Muscle of leg (tissue), 11 donors: ENCODE measurements around the gene SLC25A48. TPM values are rescaled to one million over a fixed set of nuclear protein-coding genes. Genes with fewer than 3 reads are reported as not detected.

ENCODE experiments used
- DNase-seq: peaks from one replicate; pipeline ENCODE4 v3.0.0; 2013
- H3K27ac ChIP-seq: one replicate; pipeline ENCODE4 v1.5.1; 2013; ENCODE audit warnings: mild to moderate bottlenecking, low read length, control low read depth
- H3K27me3 ChIP-seq: one replicate; pipeline ENCODE4 v1.6.1; 2013; ENCODE audit warnings: low read length; ENCODE audit not compliant: control insufficient read depth, insufficient read depth
- H3K36me3 ChIP-seq: one replicate; pipeline ENCODE4 v1.6.1; 2013; ENCODE audit warnings: low read length; ENCODE audit not compliant: control insufficient read depth, insufficient read depth
- H3K4me1 ChIP-seq: one replicate; pipeline ENCODE4 v1.6.1; 2013; ENCODE audit warnings: low read length; ENCODE audit not compliant: control insufficient read depth, insufficient read depth
- H3K4me3 ChIP-seq: one replicate; pipeline ENCODE4 v1.5.1; 2013; ENCODE audit warnings: low read length, control low read depth
- H3K9me3 ChIP-seq: replicated peaks from 2 replicates; pipeline ENCODE4 v1.6.1; 2013; ENCODE audit warnings: low read depth, low read length; ENCODE audit not compliant: control insufficient read depth
- WGBS: methylation state at CpG from one replicate; pipeline ENCODE4 v1.1.5; 2013; ENCODE audit warnings: missing lambda C conversion rate; ENCODE audit not compliant: insufficient coverage; 5-methylcytosine and 5-hydroxymethylcytosine counted together
- polyA plus RNA-seq, 8 donors: library from polyadenylated mRNA; unstranded; fragments of 120-200 nt; gene quantifications; one replicate each; pipeline versions ENCODE4 v1.2.1 to v1.2.3, GENCODE V29; 2013; ENCODE audit warnings: inconsistent platforms in 1 of 8, low replicate concordance in 1 of 8; ENCODE audit not compliant: insufficient read length in 8 of 8, insufficient read depth in 1 of 8
- total RNA-seq: library from RNA; stranded (reverse); fragments of 120-200 nt; gene quantifications from one replicate; pipeline ENCODE4 v1.2.4, GENCODE V29; 2013

SLC25A48 gene
- total and polyA plus RNA-seq, 9 donors = 0.18 to 1.7 (median 0.46) TPM

- Histone ChIP-seq H3K4me1 (peaks cover 3% of the 10 kb centered on the region), H3K4me3 (no peak overlapping the region), H3K27ac (no peak overlapping the region), H3K9me3 (no peaks in the 10 kb centered on the region), H3K36me3 (no peaks in the 10 kb centered on the region), H3K27me3 (peaks cover 7% of the 10 kb centered on the region)
- no peak for DNase-seq
- WGBS = 100% methylated on average over 1 of the region's 5 CpGs
These were observed 56.4 kb downstream of the SLC25A48 start for GRCh38 chr5:135890867-135891266.

- 10% methylated on average over 1 of the region's 2 CpGs for WGBS
- Histone ChIP-seq H3K4me3 (no peak overlapping the region), H3K9me3 (no peaks in the 10 kb centered on the region), H3K4me1 (peaks cover 3% of the 10 kb centered on the region), H3K27me3 (peaks cover 7% of the 10 kb centered on the region), H3K27ac (no peak overlapping the region), H3K36me3 (no peaks in the 10 kb centered on the region)
- no peak for DNase-seq
These were observed 56.8 kb downstream of the SLC25A48 start for GRCh38 chr5:135891268-135891667.

GRCh38 chr5:135891791-135892190 lies 57.3 kb downstream of the SLC25A48 start:
- Histone ChIP-seq H3K4me3 (no peak overlapping the region), H3K9me3 (no peaks in the 10 kb centered on the region), H3K4me1 (peaks cover 3% of the 10 kb centered on the region), H3K36me3 (no peaks in the 10 kb centered on the region), H3K27ac (no peak overlapping the region), H3K27me3 (peaks cover 7% of the 10 kb centered on the region)
- no peak for DNase-seq

- no peak overlapping the region for H3K4me3 ChIP-seq
- DNase-seq = no peak
- H3K36me3 ChIP-seq = no peaks in the 10 kb centered on the region
- H3K4me1 ChIP-seq = no peaks in the 10 kb centered on the region
- peaks cover 7% of the 10 kb centered on the region for H3K27me3 ChIP-seq
- no peaks in the 10 kb centered on the region for H3K9me3 ChIP-seq
- 33% methylated on average over 1 of the region's 8 CpGs for WGBS
- no peak overlapping the region for H3K27ac ChIP-seq
These were observed 59.8 kb downstream of the SLC25A48 start for GRCh38 chr5:135894276-135894675.

GRCh38 chr5:135894789-135895188 lies 60.3 kb downstream of the SLC25A48 start:
- Histone ChIP-seq H3K27ac (no peak overlapping the region), H3K27me3 (peaks cover 7% of the 10 kb centered on the region), H3K36me3 (no peaks in the 10 kb centered on the region), H3K4me1 (no peaks in the 10 kb centered on the region), H3K4me3 (no peak overlapping the region), H3K9me3 (no peaks in the 10 kb centered on the region)
- DNase-seq = no peak
- WGBS = no CpG with 5 or more reads among the region's 2 CpGs

GRCh38 chr5:135895474-135896006 lies 61.1 kb downstream of the SLC25A48 start, which contains the start of gene IL9:
TSS of gene IL9 (minus strand) at chr5:135895841. CDS start at chr5:135895816, 25 bp downstream.
- DNase-seq = no peak
- H3K4me3 ChIP-seq = no peak within 1 kb of the TSS
- H3K9me3 ChIP-seq = no peaks in the 10 kb centered on the region
- 65% methylated on average over 4 of the region's 7 CpGs for WGBS
- no peak within 1 kb of the TSS for H3K27ac ChIP-seq
- H3K4me1 ChIP-seq = no peaks in the 10 kb centered on the region
- H3K27me3 ChIP-seq = peaks cover 9% of the 10 kb centered on the region
- no peaks in the 10 kb centered on the region for H3K36me3 ChIP-seq

- no peaks in the 10 kb centered on the region for H3K9me3 ChIP-seq
- peaks cover 11% of the 10 kb centered on the region for H3K27me3 ChIP-seq
- WGBS = 70% methylated on average over 5 of the region's 6 CpGs
- DNase-seq = no peak
- no peak overlapping the region for H3K27ac ChIP-seq
- H3K36me3 ChIP-seq = no peaks in the 10 kb centered on the region
- no peaks in the 10 kb centered on the region for H3K4me1 ChIP-seq
- H3K4me3 ChIP-seq = no peak overlapping the region
These were observed 64.2 kb downstream of the SLC25A48 start for GRCh38 chr5:135898651-135899050.

- H3K27ac ChIP-seq = no peak overlapping the region
- WGBS = no CpG with 5 or more reads among the region's 3 CpGs
- no peaks in the 10 kb centered on the region for H3K4me1 ChIP-seq
- H3K9me3 ChIP-seq = no peaks in the 10 kb centered on the region
- no peak for DNase-seq
- peaks cover 8% of the 10 kb centered on the region for H3K27me3 ChIP-seq
- no peaks in the 10 kb centered on the region for H3K36me3 ChIP-seq
- no peak overlapping the region for H3K4me3 ChIP-seq
These were observed 65.8 kb downstream of the SLC25A48 start for GRCh38 chr5:135900276-135900675.

- Histone ChIP-seq H3K4me3 (no peak overlapping the region), H3K27ac (no peak overlapping the region), H3K36me3 (no peaks in the 10 kb centered on the region), H3K27me3 (peaks cover 8% of the 10 kb centered on the region), H3K4me1 (no peaks in the 10 kb centered on the region), H3K9me3 (no peaks in the 10 kb centered on the region)
- no peak for DNase-seq
- no CpG with 5 or more reads among the region's 3 CpGs for WGBS
These were observed 67.2 kb downstream of the SLC25A48 start for GRCh38 chr5:135901633-135902032.

GRCh38 chr5:135905144-135905543 lies 70.7 kb downstream of the SLC25A48 start:
- Histone ChIP-seq H3K4me1 (no peaks in the 10 kb centered on the region), H3K27me3 (peaks cover 5% of the 10 kb centered on the region), H3K27ac (no peak overlapping the region), H3K36me3 (no peaks in the 10 kb centered on the region), H3K9me3 (no peaks in the 10 kb centered on the region), H3K4me3 (no peak overlapping the region)
- DNase-seq = no peak
- WGBS = no CpG with 5 or more reads among the region's 1 CpG
